GM19328 (cell line): ENCODE results near the gene ERC2.
"Not testable (repeated sequence)": the region's sequence is repeated elsewhere in the genome, so short reads cannot be mapped to it uniquely, and the experiment has no call there.

Source experiments
- ATAC-seq: cut with Tn5 transposase; IDR thresholded peaks from one replicate; pipeline ENCODE4 v1.9.1; 2021; ENCODE audit warnings: mild to moderate bottlenecking, moderate library complexity; ENCODE audit not compliant: unreplicated experiment

The ERC2 gene

DNA sequence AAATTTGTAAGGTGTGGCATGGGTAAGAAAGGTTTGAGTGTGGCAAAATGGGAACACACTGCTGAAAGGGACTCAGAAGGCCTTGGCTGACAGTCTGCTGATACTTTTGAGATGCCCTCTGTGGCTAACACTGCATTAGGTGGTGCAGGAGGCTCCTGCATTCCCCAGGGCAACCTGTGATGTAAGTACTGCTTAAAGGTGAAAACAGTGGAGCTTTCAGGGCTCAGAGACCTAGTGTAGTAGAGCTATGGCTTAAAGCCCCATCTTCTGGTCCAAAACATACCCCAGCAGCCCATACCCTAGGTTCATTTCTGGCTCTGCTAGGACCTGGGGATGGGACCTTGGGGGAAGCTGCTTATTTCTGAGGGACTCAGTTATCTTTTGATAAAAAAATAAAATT is 374.1 kb downstream of the ERC2 start:
- ATAC-seq, result no peak

DNA sequence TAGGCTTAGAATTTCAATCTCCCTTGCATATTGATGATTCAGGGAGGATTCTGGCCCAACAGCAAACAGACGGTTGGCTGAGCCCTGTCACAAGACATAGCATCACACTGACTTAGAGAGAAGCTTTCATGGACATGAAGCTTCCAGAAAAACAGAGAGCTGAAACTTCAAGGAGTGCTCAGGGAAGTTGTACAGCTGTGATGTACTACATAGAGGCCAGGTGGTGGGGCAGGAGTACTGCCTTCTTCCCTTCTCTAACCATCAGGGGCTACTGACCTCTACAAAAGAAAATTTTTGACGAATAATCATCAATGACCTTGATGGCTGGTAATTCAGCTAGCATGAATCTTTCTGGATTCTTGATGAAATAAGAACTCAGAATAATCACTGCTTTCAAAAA is 378.5 kb downstream of the ERC2 start:
- ATAC-seq, result no peak

DNA sequence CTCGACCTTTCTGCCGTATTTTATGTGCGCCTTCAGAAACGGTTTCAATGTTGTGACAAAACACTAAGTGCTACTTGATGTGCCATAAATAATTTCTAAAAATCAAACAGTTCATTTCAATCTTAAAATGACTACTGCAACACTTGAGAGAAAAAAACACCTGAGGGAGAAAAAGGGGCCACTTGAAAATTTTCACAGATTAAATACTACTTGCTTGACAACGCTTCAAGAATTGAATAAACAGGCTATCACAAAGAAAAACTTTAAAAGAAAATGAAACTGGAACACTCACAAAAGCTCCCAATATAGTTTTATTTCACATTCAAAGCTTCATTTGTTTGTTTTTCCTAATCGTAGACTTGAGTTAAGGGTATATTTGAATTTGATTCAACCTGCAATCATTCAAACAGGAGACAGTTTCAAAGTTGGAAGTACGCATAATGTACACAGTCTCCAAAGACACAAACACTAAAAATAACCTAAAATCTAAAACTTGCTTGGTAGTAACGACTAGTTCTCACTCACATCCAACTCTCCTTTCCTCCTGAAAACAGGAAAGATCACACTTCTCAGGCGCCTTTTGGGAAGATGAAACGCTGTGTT is 380.7 kb downstream of the ERC2 start:
- no peak for ATAC-seq

DNA sequence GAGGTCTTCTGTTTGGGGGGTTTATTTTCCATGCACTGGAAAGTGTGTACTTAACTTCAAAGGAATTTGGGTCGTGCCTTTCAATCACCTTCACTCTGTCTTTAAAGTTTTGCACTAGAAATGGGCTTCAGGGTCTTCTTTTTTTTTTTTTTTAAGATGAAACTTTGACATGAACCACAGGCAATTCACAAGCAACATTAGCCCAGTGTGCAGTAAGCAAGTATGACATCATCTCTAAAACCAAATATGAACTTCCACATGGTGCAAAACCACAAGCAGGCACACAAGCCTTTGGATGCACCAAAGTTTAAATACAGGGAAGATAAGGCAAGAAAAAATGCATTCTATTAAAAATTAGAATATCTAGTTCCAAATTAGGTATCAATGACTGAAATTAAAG is 381.9 kb downstream of the ERC2 start:
- no peak for ATAC-seq

DNA sequence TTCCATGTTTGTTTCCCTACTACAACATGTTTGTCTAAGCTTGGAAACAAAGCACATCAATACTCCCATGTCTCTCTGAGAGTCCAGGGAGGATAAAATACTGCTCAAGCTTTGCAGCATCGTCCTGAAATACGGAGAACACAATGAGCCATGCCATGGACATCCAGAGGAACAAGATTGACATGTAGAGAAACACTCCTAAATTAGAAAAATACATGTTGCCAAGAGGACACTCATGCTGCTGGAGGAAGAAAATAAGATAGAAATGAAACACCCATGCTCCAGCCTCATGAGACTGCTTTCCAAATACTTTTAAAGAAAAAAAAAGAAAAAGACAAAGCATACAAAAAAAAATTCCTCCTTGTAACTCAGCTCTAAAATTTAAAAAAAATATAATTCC is 387.0 kb downstream of the ERC2 start:
- no peak for ATAC-seq

DNA sequence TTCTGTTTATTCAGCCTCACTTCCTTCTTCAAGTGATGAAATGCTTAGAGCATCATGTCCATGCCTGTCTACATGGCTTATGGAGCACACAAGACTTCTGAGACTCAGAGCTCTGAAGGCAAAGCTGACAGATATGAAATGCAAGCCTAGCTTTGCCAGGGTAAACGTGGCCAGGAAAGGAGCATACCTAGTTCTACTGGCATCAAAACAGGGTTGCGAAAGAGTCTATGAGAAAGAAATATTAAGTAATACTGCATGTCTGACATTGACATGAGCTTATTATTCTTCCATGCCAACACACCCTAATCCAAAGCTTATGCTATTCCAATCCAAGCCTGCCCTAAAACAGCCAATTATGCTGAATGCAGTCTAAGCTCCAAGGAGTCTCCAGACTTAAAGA is 391.5 kb downstream of the ERC2 start:
- no peak for ATAC-seq

DNA sequence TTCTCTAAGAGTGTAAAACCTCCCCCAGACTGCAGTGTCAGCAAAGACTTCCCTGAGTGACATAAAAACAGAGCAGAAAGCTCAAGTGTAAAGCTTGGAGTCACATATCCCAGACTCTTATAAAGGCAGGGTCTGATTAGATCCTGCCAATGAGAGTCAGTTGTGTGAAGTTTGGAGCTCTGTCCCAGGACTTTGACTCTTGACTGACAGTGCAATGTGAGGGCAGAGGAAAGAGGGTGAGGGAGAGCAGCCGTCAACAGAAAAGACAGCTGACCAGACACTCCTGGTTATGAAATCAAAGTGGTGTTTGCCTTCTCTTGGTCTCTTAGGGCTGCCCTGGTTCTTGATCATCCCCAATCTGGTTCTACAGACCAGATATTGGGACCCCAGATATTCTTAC is 393.2 kb downstream of the ERC2 start:
- no peak for ATAC-seq

DNA sequence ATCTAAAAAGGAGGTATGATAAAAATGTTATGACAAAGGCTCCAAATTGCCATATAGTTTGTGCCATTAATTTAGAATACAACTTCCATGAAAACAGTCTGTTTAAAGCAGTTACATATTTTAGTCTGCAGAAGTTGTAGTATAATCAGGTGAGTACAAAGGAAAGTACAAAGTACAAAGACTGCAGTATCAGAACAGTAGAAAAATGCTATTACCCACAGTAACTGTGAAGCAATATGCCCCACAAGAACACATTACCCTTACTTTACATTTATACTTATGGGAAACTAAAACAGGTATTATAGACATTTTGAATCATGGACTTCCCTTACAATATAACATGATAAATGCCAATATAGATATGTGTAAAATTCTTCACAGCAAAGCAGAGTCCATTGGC is 398.5 kb downstream of the ERC2 start:
- no peak for ATAC-seq

DNA sequence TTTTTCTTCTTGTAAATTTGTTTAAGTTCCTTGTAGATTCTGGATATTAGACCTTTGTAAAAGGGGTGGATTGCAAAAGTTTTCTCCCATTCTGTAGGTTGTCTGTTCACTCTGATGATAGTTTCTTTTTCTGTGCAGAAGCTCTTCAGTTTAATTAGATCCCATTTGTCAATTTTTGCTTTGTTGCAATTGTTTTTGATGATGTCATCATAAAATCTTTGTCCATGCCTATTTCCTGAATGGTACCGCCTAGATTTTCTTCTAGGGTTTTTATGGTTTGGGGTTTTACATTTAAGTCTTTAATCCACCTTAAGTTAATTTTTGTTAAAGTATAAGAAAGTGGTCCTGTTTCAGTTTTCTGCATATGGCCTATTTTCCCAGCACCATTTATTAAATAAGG is 401.9 kb downstream of the ERC2 start:
- ATAC-seq, result not testable (repeated sequence)

DNA sequence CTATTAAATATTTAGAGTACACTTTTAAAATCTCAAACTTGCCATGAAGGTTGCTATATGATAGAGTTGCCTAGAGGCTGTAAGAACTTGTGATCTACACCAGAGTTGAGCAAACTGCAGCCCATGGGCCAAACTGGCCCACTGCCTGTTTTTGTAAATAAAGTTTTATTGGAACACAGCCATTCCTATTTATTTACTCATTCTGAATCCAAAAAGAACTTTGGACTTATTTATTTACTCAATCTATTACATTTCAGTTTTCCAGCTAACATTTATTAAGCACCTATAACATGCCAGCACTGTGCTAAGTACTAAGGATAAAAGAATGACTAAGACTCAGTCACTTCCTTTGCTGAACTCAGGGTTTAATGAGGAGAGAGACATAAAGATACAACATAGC is 403.6 kb downstream of the ERC2 start:
- ATAC-seq, result no peak

DNA sequence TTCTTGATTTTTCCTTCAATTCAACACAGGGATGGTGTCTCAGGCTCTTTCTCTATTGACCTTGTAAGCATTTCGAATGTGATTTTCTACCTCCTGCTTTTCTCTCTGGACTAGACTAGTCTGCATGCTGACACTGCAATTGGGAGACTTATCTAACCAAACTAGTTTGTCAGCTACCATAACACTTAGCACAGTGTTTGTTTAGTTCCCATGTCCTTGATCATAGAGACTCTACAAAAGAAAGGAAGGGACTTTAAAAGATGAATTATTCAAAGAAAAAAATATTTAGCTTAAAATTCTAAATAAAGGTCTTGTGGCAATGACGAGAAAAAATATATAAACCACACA is 407.0 kb downstream of the ERC2 start:
- ATAC-seq, result no peak

DNA sequence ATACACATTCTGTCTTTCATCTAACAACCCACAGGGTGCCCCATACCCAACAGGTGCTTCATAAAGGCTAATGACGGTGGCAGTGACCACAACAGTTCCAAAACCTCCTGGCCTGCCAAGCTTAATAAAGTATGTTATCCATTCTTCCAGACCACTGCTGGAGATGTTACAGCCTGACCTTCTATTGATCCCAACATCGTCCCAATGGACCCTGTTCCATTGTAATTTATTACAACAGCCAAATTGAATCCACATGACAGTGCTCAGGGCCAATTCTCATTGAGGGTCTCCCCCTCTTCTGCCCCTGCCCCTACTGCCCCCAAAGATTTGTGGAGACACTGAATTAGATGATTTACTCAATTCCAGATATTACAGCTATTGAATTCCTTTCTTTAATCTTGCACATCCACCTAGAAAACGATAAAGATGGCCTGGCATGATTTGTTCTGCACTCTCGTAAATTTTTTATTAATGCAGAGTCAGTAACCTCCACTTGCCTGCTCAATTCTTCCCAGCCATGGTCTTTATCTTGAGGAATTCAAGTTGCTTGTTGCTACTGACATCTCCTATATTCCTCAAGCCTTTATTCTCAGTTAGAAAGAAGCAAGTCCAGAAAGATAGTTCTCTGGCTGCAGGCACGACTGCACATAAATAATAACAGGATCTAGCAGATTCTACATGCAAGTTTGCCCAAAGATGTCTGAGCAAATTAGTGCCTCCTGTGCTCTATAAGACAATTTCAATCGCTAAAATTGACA is 407.6 kb downstream of the ERC2 start:
- no peak for ATAC-seq

DNA sequence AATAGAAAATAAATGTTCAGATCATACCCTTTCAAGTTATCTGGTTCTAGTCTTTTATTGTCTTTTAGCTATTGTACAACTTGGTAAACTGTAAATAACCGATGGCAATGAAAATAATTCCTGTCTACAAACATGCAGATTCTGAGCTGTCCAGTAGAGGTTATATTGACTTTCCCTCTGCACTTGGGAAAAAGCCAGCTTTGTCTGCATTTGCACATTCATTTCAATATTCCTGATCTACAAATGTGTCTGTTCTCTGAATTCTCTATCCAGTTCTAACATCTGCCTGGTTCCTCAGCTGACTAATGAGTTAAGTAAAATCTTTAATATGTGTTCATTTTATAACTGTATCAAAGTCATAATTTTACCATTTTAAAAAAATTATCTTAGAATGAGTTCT is 408.5 kb downstream of the ERC2 start:
- no peak for ATAC-seq

DNA sequence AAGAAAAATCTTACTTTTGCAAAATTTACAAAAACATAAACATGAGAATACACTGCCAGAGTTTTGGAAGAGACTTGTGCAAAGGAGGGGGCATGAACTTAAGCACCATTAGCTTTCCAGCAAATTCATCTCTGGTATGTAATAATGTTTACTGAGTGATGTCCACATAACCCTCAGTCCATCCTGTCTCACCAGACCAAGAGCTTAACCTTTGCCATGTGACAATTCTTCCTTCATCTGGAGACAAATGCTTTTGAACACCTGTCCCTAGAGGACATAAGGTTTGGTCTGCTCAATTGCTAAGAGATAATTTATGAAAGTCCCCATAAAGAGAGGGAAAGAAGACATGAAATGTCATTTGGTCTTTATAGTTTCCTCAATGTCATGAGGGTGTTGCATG is 412.3 kb downstream of the ERC2 start:
- ATAC-seq, result no peak

DNA sequence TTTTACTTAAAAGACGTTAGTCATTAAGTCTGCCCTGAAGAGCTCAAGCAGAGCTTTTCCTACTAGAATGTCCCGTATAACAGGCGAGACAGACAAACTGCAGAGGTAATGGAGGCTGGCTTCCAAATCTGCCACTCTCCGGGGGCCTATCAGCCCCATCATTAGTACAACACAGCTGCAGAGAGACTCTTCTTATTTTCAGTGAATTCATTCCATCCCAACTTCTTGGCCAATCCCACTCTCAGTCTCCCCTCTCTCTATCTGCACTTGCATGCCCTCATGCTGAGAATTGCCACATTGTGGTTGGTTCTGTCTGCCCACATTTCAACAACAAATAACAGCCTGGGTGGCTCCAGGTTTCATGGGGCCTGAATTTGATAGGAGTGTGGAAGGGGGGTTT is 412.7 kb downstream of the ERC2 start:
- ATAC-seq, result no peak

DNA sequence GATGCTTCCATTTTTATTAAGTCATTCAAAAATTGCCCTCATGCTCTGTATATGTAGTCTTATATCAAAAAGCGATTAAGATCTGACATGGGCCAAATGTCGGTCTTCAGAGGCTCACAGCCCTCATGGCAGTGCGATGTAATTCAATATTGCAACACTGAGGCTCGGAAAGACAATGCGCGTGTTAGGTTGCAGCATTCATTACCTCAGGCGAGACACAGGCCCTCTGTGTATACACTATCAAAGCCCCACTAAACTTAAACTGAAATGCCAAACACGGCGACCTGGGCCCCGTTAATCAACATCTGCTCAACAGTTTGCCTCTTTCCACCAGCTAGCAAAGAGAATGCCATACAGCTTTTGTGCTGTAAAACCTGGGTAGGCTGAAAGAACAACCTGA is 413.4 kb downstream of the ERC2 start:
- no peak for ATAC-seq

DNA sequence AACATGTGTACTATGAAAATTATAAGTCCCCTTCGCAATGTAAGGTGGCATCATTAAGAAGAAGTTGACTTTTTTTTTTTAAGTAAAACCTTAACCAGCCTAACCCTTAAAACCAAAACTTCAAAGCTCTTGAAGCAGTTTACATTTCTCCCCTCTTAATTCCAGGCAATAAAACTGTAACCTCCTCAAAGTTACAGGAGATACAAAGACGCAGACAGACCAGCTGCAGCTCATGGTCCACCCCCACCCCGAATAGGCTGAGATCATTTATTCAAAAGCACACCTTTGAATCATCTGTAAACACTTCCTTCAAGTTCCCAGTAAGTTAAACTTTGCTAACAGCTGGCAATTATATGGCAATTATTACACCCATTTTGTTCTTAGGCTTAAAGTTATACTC is 414.5 kb downstream of the ERC2 start:
- ATAC-seq, result no peak

DNA sequence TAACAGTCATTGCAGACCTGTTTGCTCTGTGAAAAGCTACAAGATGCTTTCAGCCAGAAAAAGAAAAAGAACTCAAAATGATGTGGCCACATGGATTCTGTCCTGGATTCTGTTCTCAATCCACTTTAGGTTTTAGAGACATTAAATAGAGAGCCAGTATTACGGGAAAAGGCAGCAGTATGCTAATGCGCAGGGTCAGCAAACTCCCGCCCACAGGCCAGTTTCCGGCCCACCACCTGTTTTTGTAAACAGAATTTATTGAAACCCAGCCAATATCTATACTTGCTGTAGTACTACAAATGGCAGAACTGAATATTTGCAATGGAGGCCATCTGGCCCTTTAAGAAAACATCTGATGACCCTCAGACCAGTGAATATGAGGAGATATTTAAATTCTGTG is 416.1 kb downstream of the ERC2 start:
- no peak for ATAC-seq

DNA sequence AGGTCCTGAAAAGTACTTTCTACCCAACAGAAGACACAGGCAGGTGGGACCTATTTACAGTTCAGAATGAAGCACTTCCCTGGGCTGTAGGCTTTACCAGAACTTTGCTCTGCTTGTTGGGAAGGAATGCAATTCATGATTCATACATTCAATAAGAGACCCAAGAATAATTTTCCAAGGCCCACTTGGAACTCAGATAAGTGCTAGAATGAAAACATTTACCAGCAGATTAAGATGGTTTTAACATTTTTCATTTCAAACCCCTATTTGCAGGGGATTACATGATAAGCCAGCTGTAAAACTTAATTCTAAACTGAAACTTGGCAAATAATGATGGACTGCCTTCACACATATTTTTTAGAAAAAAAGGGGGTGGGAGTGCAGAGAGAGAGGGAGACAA is 417.2 kb downstream of the ERC2 start:
- ATAC-seq, result no peak

DNA sequence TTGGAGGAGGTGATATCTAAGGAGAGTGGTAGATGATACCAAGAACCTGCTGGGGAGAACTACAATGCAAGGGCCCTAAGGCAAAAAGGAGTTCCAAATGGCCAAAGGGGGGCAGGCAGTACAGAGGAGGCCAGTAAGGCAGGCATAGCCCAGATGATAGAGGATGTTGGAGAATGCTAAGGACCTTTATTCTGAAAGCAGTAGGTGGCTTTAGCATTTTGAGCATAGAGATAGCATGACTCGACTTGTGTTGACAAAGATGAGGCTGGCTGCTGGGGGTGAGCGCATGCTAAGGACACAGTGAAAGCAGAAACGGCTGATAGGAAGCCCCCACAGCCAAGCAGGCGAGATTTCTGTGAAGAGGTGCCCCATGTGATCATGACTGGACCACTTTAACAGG is 419.3 kb downstream of the ERC2 start:
- ATAC-seq, result no peak

DNA sequence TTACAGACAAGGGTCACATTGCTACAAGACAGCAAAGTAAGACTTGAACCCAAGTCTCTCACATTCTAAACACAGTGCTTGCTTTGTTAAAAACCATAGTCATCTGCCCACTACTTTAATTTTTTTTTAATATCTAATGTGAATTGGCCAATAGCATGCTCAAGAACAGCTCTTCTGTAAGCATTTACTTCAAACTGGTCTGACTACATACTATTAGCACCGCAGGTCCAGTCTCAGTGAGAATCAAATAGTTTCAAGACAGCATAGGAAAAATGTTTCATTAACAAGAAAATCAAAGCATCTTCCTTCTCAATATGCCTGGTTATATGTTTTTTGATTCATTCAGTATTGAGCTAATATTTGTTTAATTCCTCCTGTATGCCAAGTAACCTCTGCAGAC is 419.9 kb downstream of the ERC2 start:
- no peak for ATAC-seq

DNA sequence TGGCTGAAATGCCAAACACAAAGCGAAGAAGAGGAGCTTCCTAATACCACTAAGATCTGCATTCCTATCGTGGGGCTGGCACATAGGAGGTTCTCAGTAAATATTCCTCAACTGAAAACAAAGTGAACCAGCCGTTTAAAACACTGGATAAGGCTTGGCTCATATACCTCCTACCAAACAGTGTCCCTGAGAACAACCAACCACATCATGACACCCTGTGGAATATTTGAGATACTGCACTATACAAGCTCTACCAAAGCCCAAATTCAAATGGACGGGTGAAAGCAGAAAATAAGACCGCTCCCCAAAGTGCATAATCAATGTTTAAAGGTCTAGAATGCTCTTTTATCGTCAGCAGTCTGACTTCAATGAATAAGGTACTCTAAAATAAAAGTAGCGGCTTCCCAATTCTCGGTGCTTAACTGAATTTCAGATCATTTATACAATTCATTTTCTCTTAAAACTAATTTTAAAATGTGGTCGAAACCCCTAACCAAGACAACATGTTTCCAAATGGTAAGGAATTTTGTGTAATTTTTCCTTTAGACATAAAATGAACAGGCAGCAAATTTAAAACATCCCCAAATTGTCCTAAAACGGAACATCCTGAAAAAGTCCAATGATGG is 425.8 kb downstream of the ERC2 start:
- no peak for ATAC-seq

DNA sequence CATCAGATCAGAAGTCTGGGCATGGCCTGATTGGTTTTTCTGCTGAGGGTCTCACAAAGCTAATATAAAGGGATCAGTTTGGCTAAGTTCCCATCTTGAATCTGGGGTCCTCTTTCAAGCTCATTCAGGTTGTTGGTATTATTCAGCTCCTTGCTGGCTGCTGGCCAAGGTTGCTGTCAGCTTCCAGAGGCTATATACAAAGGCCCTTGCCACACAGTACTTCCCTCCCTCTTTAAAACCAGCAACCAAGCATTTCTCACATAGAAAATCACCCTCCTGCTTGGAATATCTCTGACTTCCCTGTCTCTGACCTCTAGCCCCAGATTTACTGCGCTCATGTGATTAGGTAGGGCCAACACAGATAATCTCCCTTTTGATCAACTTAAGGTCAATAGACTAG is 442.9 kb downstream of the ERC2 start:
- ATAC-seq, result no peak
